Muscle layer of duodenum (tissue), 2 donors: Measurements from ENCODE around the gene AHDC1.

Experiments
- H3K27ac ChIP-seq: one replicate; pipeline ENCODE4 v1.7.0; 2013; ENCODE audit warnings: mild to moderate bottlenecking, low read length
- H3K27me3 ChIP-seq: one replicate; pipeline ENCODE4 v1.7.0; 2013; ENCODE audit warnings: low read depth, mild to moderate bottlenecking, control low read depth, low read length
- H3K36me3 ChIP-seq, 2 donors: one replicate each; pipeline ENCODE4 v1.7.0; 2013; ENCODE audit warnings: low read length in 2 of 2, control low read depth in 1 of 2, mild to moderate bottlenecking in 1 of 2; ENCODE audit not compliant: insufficient read depth in 2 of 2, control insufficient read depth in 1 of 2
- H3K4me1 ChIP-seq, 2 donors: one replicate each; pipeline ENCODE4 v1.7.0; 2013; ENCODE audit warnings: low read length in 2 of 2, mild to moderate bottlenecking in 2 of 2, control low read depth in 1 of 2, moderate library complexity in 1 of 2; ENCODE audit not compliant: insufficient read depth in 2 of 2, control insufficient read depth in 1 of 2
- H3K4me3 ChIP-seq, 2 donors: one replicate each; pipeline ENCODE4 v1.7.0; 2013; ENCODE audit warnings: low read length in 2 of 2, low read depth in 1 of 2, mild to moderate bottlenecking in 1 of 2
- H3K9me3 ChIP-seq, 2 donors: one replicate each; pipeline ENCODE4 v1.7.0; 2013; ENCODE audit warnings: low read length in 2 of 2, control low read depth in 1 of 2, mild to moderate bottlenecking in 1 of 2; ENCODE audit not compliant: control insufficient read depth in 1 of 2
- donor health status: healthy.

The AHDC1 gene

GRCh38 chr1:27601321-27601770, 2.6 kb downstream of the AHDC1 start:
- Histone ChIP-seq H3K4me1 (peaks cover 17 to 67% of the 10 kb centered on the region in 2 donors), H3K36me3 (no peaks in the 10 kb centered on the region), H3K27ac (peak overlapping the region; percentile 84)

GRCh38 chr1:27600498-27601175, 3.3 kb downstream of the AHDC1 start:
- Histone ChIP-seq H3K9me3 (no peaks in the 10 kb centered on the region), H3K27ac (peak overlapping the region; percentile 41), H3K36me3 (no peaks in the 10 kb centered on the region), H3K27me3 (no peaks in the 10 kb centered on the region), H3K4me1 (peaks cover 20 to 68% of the 10 kb centered on the region in 2 donors), H3K4me3 (peak overlapping the region; percentile 71 to 75)

More at GRCh38 chr1:27601321-27601770, 2.6 kb downstream of the AHDC1 start:
- no peaks in the 10 kb centered on the region for H3K27me3 ChIP-seq
- no peaks in the 10 kb centered on the region for H3K9me3 ChIP-seq
- peak overlapping the region; percentile 71 to 75 for H3K4me3 ChIP-seq

DNA sequence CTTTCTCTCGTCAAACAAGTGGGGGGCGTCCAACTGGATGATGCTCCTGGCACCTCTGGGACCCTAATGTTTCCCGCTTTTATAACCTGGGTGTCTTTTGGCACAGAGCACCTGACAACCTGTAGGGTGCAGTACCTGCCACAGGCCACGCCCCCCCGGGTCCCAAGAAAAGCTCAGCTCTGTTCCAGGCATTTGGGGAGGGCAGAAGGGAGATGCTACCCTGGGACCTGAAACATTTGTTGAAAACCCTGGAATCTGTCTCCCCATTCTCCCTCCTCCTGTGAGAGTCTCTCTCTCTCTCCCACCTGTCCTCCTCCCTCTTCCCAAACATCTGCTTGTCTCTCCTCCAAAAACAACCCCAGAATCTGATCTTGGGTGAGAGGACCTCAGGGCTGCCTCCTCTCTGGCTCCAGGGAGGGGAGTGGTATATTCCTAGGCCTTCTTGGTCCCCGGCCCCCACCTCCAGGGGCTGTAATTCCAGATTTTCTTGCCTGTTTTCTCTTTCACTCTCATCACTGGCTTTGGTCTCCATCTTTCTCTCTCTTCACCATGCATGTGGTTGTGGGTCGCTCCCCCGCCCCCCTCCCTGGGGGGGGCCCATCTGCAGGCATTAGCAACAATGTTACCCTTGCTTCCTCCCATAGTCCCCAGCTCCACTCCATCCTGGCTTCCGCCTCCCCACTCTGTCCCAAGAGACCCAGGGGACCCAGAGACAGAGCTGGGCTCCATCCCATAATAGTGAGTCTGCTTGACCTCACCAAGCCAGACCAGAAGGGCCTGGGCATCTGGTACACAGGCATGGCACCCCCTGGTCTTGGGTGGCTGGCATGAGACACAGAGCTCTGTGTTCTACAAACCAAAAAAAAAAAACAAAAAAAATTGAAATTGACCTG, 4.1 kb downstream of the AHDC1 start:
- no peaks in the 10 kb centered on the region for H3K27me3 ChIP-seq
- peak overlapping the region in 1 of 2 donors; percentile 26 for H3K4me3 ChIP-seq
- no peaks in the 10 kb centered on the region for H3K36me3 ChIP-seq
- no peaks in the 10 kb centered on the region for H3K9me3 ChIP-seq
- H3K27ac ChIP-seq = peak overlapping the region; percentile 80
- H3K4me1 ChIP-seq = peaks cover 22 to 75% of the 10 kb centered on the region in 2 donors

GRCh38 chr1:27598902-27599528, 4.9 kb downstream of the AHDC1 start:
- H3K27ac ChIP-seq = peak overlapping the region; percentile 80
- H3K36me3 ChIP-seq = no peaks in the 10 kb centered on the region
- no peaks in the 10 kb centered on the region for H3K9me3 ChIP-seq
- peak overlapping the region in 1 of 2 donors; percentile 26 for H3K4me3 ChIP-seq
- peaks cover 26 to 79% of the 10 kb centered on the region in 2 donors for H3K4me1 ChIP-seq
- H3K27me3 ChIP-seq = no peaks in the 10 kb centered on the region

GRCh38 chr1:27598295-27598687, 5.7 kb downstream of the AHDC1 start:
- Histone ChIP-seq H3K27me3 (no peaks in the 10 kb centered on the region), H3K36me3 (no peaks in the 10 kb centered on the region), H3K4me1 (peaks cover 32 to 86% of the 10 kb centered on the region in 2 donors), H3K4me3 (peak overlapping the region in 1 of 2 donors; percentile 26), H3K9me3 (no peaks in the 10 kb centered on the region), H3K27ac (peak overlapping the region; percentile 80)

DNA sequence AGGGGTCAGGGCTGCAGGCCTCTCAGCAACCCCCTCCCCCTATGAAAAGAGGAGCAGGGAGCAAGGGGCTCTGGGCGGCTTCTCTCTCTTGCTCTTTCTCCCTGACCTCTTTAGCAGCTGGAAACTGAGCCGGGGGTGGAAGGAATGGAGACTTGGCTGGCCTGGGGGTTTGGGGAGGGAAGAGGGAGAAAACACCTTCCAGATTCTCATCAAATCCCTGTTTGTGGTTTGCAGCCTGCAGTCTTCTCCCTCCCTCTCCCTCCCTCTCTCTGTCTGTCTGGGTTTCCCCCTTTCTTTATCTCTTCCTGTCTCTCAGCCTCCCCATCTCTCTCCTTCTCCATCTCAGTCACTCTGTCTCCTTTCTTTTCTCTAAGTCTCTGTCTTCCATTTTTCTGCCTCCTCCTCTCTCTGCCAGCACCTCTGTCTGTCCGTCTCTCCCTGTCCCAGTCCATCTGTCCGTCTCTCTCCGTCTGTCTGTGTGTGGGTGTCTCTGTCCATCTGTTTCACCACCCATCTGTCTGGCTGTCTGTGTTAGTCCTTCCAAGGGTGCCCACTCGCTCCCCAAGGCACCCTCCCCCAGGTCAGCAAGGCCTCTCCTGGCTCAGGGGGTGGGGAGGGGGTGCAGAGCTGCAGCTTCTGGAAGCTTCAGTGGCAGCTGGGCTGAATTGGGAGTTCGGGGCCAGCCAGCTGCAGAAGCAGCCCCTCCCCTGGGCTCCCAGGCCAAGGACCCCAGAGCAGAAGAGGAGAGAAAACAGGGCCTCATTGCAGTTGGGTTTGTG, 6.2 kb downstream of the AHDC1 start:
- Histone ChIP-seq H3K4me3 (peak overlapping the region in 1 of 2 donors; percentile 26), H3K27ac (peak overlapping the region; percentile 45), H3K36me3 (no peaks in the 10 kb centered on the region), H3K27me3 (no peaks in the 10 kb centered on the region), H3K4me1 (peaks cover 32 to 92% of the 10 kb centered on the region in 2 donors), H3K9me3 (no peaks in the 10 kb centered on the region)

- peaks cover 32 to 99% of the 10 kb centered on the region in 2 donors for H3K4me1 ChIP-seq
- no peak overlapping the region for H3K4me3 ChIP-seq
Measured at GRCh38 chr1:27596986-27597385, 7.0 kb downstream of the AHDC1 start.

DNA sequence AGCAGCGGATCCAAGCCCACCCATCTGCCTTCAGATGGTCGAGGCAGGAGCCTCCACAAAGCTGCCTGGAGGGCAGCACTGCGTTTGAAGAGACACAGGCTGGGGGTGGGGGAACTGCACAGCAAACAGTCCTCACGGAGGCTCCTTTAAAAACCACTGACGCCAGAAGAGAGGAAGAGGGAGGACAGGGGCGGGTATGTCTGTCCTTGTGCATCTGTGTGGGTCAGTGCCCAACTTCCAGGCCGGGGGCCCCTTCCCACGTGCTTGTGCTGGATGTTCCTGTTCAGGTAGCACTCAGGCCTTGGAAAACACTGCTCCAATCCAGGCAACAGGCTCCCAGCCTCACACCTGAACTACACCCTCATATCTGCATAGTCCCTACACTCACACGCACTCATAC, 7.7 kb downstream of the AHDC1 start:
- H3K36me3 ChIP-seq = peaks cover 0 to 3% of the 10 kb centered on the region in 2 donors
- no peak overlapping the region for H3K4me3 ChIP-seq
- H3K4me1 ChIP-seq = peaks cover 37 to 100% of the 10 kb centered on the region in 2 donors
- H3K9me3 ChIP-seq = no peaks in the 10 kb centered on the region
- no peak overlapping the region for H3K27ac ChIP-seq
- no peaks in the 10 kb centered on the region for H3K27me3 ChIP-seq

More at GRCh38 chr1:27596986-27597385, 7.0 kb downstream of the AHDC1 start:
- Histone ChIP-seq H3K27ac (no peak overlapping the region), H3K36me3 (no peaks in the 10 kb centered on the region), H3K9me3 (no peaks in the 10 kb centered on the region), H3K27me3 (no peaks in the 10 kb centered on the region)

DNA sequence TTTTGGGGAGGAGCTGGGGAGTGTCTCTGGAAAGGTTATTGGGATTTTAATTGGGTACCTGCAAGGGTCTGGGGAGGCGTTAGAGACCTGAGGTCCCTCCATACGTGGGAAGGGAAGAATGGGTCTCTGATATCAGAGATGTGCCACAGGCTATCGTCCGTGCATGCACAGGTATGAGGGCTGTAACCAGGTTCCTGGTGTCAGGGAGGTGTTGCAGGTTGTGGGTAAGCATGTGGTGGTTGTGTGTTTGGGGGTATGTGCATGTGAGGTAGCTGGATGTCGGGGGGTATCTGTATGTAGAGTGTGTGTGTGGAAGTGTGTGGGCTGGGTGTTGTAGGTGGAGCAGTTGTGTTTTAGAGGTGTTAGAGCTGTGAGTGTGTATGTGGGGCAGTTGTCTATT, 8.3 kb downstream of the AHDC1 start:
- Histone ChIP-seq H3K27ac (no peak overlapping the region), H3K36me3 (peaks cover 0 to 3% of the 10 kb centered on the region in 2 donors), H3K9me3 (no peaks in the 10 kb centered on the region), H3K4me1 (peaks cover 44 to 100% of the 10 kb centered on the region in 2 donors), H3K27me3 (no peaks in the 10 kb centered on the region), H3K4me3 (no peak overlapping the region)

DNA sequence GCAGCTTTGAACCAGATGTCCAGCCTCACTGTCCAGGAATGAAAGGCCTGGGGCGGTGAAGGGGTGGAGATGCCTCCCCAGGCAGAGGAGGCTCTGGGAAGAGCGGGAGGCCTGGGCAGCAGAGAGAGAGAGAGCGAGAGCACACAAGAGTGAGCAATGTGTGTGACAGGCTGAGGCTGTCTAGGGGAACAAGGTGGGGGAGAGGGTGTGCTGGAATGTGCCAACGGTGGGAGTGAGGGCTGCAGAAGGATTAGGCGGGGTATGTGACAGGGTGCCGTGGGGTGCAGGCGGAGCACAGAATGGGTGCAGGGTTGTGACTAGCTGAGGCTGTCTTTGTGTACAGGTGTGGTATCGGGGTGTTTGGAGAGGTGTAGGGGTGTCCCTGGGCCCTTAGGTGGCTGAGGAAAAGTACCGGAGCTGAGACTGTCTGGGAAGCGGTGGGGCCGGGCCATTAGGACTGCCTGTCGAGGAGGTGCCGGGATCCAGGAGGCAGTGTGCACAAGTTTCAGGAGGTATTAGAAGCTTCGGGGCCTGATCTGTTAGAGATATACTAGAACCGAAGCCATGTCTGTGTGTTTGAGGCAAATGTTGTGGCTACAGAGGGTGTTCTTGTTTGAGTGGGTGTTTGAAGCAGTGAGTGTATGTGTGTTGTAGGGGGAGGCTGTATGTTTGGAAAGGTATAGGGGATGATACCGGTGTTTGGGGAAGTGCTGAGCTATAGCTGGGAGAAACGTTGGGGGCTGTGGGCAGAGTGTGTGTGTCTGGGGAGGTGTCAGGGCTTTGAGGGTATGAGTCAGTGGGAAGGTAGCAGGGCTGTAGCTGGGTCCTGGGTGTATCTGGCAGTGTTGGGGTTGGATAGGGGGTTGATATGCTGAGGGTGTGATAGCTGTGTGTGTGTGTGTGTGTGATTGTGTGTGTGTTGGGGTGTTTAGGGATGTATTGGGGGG, 9.1 kb downstream of the AHDC1 start:
- H3K36me3 ChIP-seq = peaks cover 0 to 3% of the 10 kb centered on the region in 2 donors
- no peaks in the 10 kb centered on the region for H3K27me3 ChIP-seq
- no peak overlapping the region for H3K27ac ChIP-seq
- H3K4me1 ChIP-seq = peaks cover 48 to 100% of the 10 kb centered on the region in 2 donors
- no peaks in the 10 kb centered on the region for H3K9me3 ChIP-seq
- peak overlapping the region in 1 of 2 donors; percentile 1 for H3K4me3 ChIP-seq
